Measurements from ENCODE around the gene KCNN1. TPM values are rescaled to one million over a fixed set of nuclear protein-coding genes. Genes with fewer than 3 reads are reported as not detected.

KCNN1 gene
- total and polyA plus RNA-seq, 2 of the 13 experiments (the other 11 are each of a cell fraction or from before 2014, with no cell fraction given): 0.04 TPM; not detected in 1

- TF ChIP-seq CEBPZ (IDR thresholded peaks at IDR 0.05; ENCODE audit: low read length) (no peak), GPN1 (CRISPR knock-in tag; IDR thresholded peaks at IDR 0.05; ENCODE audit: borderline replicate concordance) (no peak), ZNF850 (CRISPR knock-in tag; conservative IDR thresholded peaks at IDR 0.05) (no peak), ELK4 (CRISPR knock-in tag; IDR thresholded peaks at IDR 0.05; ENCODE audit: borderline replicate concordance) (no peak), TARDBP (CRISPR knock-in tag; IDR thresholded peaks at IDR 0.05) (peak; percentile 69; the same call in 1 of the 2 replicates), NFRKB (IDR thresholded peaks at IDR 0.05) (no peak), ZBTB49 (CRISPR knock-in tag; IDR thresholded peaks at IDR 0.05; ENCODE audit: borderline replicate concordance) (no peak), DMAP1 (CRISPR knock-in tag; IDR thresholded peaks at IDR 0.05) (peak; percentile 99), MED1 (CRISPR knock-in tag; IDR thresholded peaks at IDR 0.05) (peak; percentile 59), ZNF737 (CRISPR knock-in tag; IDR thresholded peaks at IDR 0.05; ENCODE audit: borderline replicate concordance) (no peak; the same call in 1 of the 2 replicates), NFATC3 (CRISPR knock-in tag; IDR thresholded peaks at IDR 0.05) (0 out of 2 replicates have a peak, but pooled peaks have one; percentile 70), DRAP1 (CRISPR knock-in tag; IDR thresholded peaks at IDR 0.05) (peak; percentile 18; the same call in 1 of the 2 replicates), TBX3 (IDR thresholded peaks at IDR 0.05; ENCODE audit: borderline replicate concordance) (no peak), FLYWCH1 (CRISPR knock-in tag; IDR thresholded peaks at IDR 0.05) (no peak), ZC3H4 (CRISPR knock-in tag; IDR thresholded peaks at IDR 0.05; ENCODE audit: borderline replicate concordance) (no peak), FOXC1 (CRISPR knock-in tag; IDR thresholded peaks at IDR 0.05; ENCODE audit: borderline replicate concordance) (no peak; the same call in 1 of the 2 replicates), EED (CRISPR knock-in tag; IDR thresholded peaks at IDR 0.05) (0 out of 2 replicates have a peak, but pooled peaks have one; percentile 57), DDIT3 (CRISPR knock-in tag; IDR thresholded peaks at IDR 0.05) (no peak)
- TF ChIP-seq, protein P1, sequence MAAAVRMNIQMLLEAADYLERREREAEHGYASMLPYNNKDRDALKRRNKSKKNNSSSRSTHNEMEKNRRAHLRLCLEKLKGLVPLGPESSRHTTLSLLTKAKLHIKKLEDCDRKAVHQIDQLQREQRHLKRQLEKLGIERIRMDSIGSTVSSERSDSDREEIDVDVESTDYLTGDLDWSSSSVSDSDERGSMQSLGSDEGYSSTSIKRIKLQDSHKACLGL (CRISPR knock-in tag; IDR thresholded peaks at IDR 0.05): peak; percentile 77; the same call in 1 of the 2 replicates
Measured at GRCh38 chr19:17932485-17933338, 34.2 kb upstream of the KCNN1 start, which contains the start of gene CCDC124 (continued).
